ENCODE data around the gene DUSP15.

The DUSP15 gene

DNA sequence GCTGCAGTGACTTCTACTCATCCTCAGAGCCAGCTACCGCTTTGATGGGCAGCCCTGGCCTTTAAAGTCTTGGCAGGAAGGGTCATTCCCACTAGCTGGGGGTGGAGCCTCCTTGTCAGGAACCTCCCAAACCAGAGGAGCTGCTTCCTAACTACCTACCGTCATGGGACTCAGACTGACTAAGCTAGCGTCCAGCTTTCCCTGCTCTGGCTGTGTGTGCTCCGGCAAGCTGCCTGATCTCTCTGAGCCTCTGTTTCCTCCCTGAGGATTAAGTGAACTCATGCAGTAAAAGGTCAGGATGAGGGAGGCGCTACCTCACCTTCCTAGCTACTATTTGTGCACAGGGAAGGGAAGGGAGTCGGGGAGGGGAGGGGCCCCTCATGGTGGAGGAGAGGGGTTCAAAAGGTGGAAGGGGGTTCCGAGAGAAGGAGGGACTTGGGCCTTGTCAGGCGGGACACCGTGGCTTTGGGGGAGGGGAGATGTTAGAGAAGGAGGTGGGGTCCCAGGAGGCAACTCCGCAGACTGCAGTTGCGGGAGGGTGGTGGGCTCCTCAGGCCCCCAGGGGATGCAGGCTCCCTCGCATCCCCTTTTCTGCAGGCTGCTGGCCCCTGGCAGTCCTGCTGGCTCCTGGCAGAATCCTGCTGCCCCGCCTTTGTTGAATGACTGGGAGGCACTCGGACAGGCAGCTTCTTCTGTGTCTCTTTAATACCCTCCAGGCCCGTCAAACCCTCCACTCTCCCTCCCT is 9.8 kb downstream of the DUSP15 start:
- DNase-seq (ENCODE audit: low read depth) = no peak

DNA sequence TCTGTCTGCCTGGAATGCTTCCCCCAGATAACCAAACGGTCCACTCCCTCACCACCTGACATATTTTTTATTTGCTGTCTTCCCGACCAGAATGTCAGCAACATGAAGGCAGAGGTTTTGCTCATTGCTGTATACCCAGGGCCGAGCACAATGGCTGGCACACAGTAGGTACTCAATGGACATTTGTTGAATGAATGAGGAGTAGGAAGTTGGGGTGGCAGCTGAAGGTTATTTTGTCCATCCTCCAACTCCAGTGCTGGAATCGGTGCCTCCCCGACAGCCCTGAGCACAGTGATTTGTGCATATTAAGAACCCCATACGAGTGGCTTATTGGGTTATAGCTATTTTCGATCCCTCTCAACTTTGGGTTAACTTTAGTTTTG is 10.3 kb downstream of the DUSP15 start:
- DNase-seq (ENCODE audit: low read depth) = no peak

DNA sequence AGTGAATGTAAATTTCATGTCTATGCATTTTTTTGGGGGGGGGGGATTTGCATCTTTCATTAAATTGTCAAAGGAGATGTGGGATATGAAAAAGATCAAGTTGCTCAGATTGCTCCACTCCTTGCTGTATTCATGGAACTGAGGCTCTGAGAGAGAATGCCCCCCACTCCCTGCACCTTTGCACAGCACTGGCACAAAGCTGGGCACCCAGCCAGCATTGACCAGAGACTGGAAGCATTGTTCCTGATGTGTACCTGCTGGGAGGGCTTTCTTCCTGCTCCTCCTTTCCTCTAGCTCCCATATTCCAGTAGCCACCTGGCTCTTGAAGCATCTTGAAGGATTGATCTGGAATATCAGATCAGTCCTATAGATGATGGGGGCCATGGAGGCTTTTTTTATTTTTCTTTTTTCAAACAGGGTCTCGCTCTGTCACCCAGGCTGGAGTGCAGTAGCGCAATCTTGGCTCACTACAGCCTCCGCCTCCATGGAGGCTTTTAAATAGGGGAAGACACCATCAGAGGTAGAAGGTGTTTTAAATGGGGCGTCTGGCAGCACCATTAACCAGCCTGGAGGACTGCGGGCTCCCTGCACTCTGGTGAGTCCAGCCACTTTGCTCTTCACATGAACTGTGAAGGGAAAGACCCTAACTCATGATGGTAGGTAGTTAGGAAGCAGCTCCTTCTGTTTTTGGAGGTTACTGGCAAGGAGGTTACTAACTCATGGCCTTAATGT is 10.9 kb downstream of the DUSP15 start:
- DNase-seq (ENCODE audit: low read depth) = no peak

DNA sequence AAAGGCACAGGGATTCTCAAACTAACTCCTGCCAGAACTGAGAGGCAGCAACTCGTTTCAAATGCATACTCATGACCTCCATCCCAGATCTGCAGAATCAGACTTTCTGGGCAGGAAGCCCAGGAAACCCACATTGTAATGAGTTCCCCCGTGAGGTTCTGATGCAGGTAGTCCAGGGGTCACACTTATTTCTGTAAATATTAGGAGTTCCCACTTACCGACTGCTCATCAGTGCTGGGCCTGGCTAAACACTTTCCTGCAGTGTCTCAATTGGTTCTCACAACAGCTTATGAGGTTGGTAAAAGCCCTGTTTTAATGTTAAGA is 11.6 kb downstream of the DUSP15 start:
- DNase-seq (ENCODE audit: low read depth) = no peak

DNA sequence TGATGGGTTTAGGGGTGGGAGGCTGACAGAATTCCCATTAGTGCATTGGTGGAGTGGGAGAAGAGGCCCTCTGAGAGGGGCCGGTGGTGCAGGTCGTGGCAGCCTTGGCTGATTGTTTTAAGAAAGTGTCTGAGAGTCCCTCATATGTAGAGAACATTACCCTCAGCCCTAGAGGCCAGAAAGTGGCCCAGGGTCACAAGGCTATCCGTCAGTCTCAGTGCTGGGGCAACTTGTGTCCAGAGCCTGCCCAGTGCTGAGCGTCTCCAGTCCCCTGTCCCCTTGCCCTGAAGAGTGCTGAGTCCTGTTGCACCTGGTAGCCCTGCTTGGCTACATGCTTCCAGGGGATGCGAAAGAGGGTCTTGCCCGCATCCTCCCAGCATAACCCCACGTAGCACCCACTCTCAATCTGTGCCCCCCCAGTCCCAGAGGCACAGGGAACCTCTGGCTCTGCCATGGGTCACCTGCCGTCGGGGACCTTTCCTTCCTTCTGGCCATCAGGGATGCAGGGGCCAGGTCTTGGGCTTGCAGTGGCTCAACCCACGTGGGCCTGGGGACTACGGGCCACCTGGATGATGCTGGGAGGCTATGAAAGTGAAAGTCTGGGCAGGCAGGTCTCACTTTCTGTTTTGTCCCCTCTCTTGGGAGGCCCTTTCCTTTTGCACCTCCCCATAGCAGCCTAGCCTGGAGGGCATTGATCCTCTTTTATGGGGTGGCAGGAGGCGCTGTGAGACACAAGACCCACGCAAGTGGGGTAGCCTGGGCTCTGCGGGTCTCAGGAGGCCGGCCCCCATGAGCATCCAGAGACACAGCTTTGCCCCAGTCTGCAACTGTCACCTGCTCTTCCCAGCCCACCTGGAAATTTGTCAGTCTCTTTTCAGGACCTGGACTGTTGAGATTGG is 12.2 kb downstream of the DUSP15 start:
- no peak for DNase-seq (ENCODE audit: low read depth)

DNA sequence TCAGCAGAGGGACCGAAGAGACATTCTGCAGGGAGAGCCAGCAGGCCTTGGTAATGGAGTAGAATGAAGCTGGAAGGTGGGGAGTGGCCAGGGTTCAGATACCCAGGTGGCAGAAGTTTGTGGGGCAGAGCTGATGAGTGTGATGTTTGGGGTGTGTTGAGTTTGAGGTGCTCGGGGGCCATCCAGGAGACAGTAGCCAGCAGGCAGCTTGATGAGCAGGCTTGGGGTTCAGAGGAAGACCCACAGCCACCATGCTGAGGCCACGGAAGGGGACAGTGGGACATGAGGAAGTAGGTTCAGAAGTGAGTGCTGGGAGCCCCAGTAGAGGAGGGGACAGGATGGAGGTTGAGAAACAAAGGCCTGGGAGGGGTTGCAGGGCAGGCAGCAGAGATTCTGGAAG is 13.8 kb downstream of the DUSP15 start:
- DNase-seq (ENCODE audit: low read depth) = no peak

DNA sequence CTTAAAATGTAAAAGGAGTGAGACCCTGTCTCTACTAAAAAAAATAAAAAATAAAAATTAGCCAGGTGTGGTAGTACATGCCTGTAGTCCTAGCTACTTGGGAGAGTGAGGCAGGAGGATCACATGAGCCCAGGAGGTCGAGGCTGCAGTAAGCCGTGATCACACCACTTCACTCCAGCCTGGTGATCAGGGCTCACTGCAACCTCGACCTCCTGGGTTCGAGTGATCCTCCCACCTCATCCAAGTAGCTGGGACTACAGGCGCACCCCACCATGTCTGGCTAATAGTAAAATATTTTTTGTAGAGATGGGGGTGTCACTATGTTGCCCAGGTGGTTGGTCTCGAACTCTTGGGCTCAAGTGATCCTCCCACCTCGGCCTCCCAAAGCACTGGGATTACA is 16.8 kb downstream of the DUSP15 start:
- DNase-seq (ENCODE audit: low read depth) = no peak

DNA sequence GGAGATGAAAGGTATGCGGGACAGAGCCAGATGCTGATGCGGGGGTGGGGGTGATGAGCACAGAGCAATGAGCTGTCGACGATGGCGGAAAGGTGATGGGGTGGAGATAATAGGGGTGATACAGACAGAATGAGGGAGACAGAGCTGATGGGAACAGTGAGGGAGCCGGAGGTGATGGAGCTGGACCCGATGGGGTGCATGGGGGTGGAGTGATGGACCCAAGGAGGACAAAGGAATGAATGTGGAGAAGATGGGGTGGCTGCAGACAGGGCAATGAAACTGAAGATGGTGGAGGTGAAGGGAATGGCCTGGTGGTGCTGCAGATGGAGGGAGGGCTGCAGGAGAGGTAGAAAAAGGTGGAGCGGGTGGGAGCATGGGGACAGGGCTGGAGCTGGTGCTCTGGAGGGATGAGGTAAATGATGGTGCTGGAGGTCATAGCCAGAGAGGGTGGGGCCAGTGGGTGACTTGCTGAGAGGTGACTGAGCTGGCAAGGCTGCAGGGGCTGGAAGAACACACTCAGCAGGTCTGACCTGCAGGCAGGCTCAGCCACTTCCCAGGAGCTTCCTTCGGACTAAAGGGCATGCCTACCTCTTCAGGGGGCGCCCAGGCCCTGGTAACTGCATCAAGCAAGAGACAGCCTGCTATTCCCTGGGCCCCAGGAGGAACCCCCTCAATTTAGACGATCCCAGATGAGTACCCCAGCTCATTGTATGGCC is 18.9 kb downstream of the DUSP15 start:
- no peak for DNase-seq (ENCODE audit: low read depth)

DNA sequence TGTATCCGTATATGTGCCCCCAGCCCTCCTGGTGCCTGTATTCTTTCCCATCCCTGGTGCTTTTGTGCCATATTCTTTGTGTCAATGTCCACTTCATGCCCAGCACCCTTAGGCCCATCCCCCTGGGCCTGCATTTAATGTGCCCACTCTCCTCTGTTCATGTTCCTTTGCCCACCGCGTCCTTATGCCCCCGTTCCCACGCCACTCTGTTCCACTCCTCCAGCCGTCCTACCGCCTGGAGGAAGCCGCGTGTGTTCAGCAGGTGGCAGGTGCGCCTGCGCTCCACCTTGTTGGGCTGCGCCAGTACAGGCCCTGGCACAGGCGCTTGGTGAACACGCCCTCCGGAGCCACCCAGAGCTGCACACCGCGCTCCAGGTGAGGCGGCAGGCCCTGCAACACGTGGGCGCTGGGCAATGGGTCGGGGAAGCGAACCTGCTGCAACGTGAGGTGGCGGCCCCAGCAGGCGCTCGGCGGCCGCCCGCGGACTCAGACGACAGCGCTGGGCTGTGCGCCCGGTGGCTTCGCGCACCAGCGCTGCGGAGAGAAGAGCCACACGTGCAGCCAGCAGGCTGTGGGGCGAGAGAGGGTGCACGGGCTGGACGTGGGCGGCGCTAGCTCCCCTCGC is 20.9 kb downstream of the DUSP15 start:
- no peak for DNase-seq (ENCODE audit: low read depth)

DNA sequence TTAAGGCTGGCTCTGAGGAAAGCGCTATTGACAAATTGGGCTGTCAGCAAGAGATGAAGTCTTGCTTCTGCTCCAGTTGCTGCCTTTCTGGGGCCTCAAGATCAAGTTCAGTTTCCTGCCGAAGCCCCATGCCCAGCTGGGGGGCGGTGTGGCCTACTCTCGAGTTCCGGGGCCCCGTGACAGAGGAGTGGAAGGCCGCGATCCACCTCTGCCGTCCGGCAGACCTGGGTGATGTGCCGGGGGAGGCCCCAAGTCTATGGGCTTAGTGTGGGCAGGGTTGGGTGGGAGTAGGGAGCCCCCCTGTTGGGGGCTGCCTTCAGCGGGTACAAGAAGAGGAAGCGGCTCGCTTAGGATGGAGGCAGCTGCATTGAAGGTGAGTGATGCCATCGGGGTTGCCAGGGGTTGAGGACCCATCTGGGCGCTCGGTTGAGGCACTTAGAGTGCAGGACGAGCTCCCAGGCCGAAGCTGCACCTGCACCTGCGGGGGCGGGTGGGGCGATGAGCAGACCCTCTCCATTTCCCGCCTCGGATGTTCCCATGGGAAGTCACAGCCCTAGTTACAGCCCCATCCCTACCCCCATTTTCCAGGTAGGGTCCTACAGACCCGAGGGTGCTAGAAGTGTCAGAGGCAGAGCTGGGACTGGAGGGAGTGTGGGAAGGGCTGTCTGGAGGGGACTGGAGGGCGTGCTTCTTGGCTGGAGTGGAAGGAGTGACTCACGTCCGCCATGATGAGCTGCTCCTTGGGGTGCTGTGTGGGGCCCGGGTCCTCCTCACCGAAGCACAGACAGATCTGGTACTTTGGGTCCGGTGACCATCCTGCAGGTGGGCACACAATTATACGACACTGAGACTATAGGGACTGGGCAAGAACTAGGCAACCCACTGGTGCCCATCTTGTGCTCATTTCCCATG is 22.0 kb downstream of the DUSP15 start:
- no peak for DNase-seq (ENCODE audit: low read depth)

DNA sequence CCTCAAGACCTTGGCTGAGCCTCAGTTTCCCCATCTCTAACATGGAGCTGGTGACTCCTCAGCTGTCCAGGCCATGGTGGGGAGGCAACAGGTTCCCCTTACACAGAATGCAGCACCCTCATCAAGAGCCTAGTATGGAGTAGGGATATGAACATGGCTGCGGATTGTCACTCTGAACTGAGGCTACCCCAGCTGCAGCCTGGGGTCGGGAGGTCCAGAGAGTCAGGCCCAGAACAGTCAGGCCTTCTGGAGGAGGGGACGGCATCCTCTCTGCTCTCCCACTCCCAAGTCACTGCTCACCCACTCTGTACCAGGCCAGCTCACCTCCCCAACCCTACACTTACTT is 23.6 kb downstream of the DUSP15 start:
- DNase-seq (ENCODE audit: low read depth) = no peak

DNA sequence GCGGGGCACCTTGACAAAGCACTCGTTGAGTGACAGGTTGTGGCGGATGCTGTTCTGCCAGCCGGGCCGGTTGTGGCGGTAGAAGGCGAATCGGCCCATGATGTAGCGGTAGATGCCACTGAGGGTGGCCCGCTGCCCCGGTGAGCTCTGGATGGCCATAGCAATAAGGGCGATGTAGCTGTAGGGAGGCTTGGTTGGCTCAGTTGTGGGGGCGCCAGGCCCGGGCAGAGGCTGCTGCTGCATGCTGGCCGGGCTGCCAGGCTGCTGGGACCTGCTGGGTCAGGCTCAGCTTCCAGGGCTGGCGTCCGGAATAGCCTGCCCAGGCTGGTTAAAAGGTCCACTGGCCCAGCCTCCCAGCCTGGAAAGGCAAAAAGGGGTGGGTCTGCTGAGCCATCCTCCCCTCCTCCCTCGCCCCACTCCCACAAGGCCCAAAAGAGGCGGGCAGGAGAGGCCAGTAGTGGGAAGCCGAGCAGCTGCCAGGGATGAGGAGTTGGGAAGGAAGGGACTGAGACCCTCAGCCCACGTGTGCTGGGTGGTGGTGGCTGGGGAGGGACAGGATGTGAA is 24.9 kb downstream of the DUSP15 start, which contains the start of gene FOXS1:
FOXS1 (minus strand) TSS at position 305 of the 564 bp plus-strand sequence; CDS start at position 243, 62 bp downstream.
- DNase-seq (ENCODE audit: low read depth) = no peak

DNA sequence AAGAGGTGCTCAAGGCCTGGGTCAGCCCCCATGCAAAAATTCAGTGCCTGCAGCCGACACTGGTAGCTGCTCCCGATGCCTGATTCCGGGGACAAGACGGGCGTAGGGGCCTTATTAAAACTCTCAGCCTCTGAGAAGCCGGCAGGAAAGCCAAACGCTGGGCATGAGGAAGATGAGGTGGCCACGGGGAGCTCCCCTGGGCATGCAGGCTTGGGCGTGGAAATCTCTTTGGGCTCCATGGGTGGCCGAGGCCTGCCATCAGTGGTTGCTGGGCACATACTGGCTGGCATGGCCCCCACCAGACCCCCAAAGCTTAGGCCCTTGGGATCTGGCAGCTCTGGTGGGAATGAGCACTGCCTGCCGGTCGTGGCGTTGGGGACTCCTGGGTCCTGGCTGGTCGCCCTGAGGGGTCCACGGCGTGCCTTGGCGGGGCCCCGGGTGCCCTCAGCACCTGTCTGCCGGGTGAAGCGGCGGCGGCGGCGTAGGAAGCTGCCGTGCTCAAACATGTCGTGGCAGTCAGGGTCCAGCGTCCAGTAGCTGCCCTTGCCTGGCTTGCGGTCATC is 25.5 kb downstream of the DUSP15 start:
- no peak for DNase-seq (ENCODE audit: low read depth)

DNA sequence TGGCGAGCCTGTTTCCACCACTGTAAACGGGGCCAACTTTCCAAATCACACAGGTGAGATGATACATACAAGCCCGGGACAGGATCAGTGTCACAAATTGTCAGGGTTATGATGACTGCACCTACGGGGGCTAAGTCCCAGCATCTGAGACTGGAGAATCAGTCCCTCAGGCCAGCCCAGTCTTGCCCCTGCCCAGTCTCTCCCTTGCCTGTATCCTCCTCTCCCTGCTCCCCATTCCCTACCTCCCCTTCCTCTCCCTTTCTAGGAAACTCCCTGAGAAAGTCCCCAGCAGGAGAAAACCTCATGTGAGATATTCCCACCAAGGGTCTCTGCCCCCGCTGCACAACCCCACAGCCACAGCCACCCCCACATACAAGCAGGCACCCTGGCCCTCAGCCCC is 26.4 kb downstream of the DUSP15 start:
- DNase-seq (ENCODE audit: low read depth) = no peak

DNA sequence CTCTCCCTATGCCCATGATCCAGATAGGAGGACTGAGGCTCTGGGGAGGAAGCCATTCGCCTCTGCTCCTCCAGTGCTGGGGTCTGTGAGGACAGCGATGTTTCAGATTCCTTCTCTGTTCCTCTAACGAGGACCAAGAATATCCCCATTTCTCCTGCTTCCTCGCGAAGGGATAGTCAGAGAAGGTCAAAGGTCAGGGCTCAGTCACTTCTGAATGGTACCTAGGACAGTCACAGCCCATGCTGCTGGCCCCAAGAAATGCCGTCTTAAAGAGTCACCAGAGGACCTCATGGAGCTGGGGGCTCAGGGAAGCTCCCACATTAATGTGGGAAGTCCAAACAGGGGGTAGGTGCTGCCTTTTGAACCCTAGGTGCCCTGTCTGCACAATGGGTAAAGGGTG is 27.0 kb downstream of the DUSP15 start:
- DNase-seq (ENCODE audit: low read depth) = no peak

DNA sequence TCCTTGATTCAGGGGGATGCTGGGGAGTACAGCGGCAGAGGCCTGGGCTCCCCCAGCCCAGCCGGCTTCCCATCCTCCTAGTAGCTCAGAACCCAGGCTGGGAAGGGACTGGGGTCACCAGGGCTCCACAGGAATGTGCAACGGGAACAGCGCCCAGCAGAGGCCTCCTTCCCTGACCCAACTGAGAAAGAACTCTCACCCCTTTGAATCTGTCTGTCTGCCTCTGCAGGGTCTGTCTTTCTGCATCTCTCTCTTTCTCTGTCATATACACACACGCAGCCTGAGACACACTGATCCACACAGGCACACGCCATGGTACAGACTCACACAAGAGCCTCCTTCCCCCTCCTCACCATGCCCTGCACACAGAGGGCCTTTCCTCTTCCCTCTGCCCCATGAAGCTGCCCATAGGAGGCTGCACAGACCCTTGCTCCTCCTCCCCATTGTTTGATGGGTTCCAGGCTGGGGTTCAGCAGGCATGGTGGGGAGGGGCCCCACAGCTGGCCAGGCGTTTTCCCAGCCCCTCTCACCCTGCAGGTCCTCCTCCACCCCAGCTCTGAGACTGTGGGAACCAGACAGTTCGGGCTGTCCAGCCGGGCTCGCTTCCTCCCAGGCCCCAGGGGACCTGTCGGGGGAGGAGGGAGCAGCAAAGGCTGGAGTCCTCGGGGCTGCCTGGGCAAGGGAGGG is 27.7 kb downstream of the DUSP15 start:
- no peak for DNase-seq (ENCODE audit: low read depth)

DNA sequence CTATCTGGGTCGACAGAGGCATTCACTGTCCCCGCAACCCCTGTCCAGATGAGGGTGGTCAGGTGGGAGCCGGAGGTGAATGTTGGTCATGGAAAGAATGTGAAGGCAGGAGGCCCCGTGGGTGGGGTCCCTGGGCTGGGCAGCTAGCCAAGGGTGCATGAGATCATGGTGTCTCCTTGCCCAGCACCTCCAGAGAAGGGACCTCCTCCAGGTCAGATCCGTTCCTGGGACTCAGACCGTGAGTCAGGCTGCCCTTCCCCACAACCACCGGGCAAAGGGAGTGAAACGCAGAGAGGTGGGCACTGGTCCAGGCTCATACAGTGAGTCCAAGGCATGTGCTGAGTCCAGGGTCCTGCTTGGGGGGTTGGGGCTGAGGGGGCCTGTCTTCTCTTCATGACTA is 28.4 kb downstream of the DUSP15 start:
- DNase-seq (ENCODE audit: low read depth) = no peak

DNA sequence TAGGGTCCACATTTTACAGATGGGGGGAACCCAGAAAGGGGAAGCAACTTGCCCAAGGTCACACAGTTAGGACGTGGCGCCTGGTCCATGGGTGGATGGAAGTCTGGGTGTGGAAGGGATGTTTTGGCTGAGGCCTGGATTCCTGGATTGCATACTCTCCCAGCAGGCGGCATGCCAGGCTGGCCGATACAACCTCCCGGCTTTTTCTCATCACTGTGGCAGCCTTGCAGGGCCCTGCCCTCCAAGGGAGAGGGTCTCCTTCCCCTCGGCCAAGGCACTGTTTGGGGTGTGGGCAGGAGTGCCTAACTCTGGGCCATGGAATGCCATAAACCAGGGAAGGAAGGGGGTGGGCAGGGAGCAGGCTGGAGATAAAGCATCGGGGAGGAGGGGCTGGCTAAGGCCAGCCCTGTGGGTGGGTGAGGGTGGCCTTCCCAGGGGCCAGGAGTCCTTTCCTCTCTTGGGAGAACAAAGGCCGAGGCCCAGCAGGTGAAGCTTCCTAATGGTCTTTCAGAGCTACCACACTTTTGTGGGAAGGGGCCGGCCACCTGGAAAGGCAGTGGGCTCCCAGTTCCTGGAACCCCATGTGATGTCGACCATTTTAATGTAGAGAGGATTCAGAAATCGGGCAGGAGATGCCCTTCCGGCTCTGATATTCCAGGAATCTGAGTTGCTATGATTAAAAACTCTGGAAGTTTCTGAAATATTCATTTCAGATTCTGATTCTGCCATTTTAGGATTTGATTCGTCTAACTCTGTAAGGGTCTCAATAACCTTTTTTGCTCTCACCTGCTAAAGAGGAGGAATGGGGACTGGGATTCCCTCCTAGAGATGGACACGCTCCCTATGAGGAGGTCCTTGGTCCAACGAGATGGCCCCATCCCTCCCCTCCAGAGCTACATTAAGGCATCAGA is 29.2 kb downstream of the DUSP15 start:
- no peak for DNase-seq (ENCODE audit: low read depth)
